Measurements from ENCODE around the gene NANP.

DNA sequence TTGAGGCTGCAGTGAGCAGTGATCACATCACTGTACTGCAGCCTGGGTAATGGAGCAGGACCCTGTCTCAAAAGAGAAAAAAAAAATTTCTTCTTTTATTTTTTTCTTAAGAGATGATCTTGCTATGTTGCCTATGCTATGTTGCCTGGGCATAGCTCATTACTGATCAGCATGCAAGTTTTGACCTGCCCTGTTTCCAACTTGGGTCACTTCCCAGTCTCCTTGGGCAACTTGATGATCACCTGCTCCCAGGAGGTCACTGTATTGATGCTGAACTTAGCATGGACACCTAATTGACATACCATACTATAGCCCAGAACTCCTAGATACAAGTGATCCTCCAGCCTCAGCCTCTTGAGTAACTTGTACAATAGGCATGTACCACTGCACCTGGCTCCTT lies 30.7 kb upstream of the NANP start:
- TF ChIP-seq, protein P1, sequence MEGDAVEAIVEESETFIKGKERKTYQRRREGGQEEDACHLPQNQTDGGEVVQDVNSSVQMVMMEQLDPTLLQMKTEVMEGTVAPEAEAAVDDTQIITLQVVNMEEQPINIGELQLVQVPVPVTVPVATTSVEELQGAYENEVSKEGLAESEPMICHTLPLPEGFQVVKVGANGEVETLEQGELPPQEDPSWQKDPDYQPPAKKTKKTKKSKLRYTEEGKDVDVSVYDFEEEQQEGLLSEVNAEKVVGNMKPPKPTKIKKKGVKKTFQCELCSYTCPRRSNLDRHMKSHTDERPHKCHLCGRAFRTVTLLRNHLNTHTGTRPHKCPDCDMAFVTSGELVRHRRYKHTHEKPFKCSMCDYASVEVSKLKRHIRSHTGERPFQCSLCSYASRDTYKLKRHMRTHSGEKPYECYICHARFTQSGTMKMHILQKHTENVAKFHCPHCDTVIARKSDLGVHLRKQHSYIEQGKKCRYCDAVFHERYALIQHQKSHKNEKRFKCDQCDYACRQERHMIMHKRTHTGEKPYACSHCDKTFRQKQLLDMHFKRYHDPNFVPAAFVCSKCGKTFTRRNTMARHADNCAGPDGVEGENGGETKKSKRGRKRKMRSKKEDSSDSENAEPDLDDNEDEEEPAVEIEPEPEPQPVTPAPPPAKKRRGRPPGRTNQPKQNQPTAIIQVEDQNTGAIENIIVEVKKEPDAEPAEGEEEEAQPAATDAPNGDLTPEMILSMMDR (IDR thresholded peaks at IDR 0.05), result no peak
- TF ChIP-seq POLR2A (IDR thresholded peaks at IDR 0.05), result no peak
